ENCODE data around the gene HDAC7. TPM values are rescaled to one million over a fixed set of nuclear protein-coding genes. Genes with fewer than 3 reads are reported as not detected.

The HDAC7 gene
- total RNA-seq, 5 donors from 2014 or later (not counting 1 experiment from before 2014, with no cell fraction given) = 142 to 192 (median 165) TPM

GRCh38 chr12:47863467-47863866 is 43.8 kb upstream of the HDAC7 start:
- no peaks in the 10 kb centered on the region for H3K36me3 ChIP-seq (ENCODE audit: control insufficient read depth in 2 of 2, extremely low read depth in 1 of 2, insufficient read depth in 1 of 2, low read length in 1 of 2)
- H3K4me1 ChIP-seq (ENCODE audit: control insufficient read depth in 1 of 2, extremely low read depth in 1 of 2, insufficient read depth in 2 of 2, low read length in 2 of 2) = no peaks in the 10 kb centered on the region
- 84% methylated on average over 4 of the region's 7 CpGs for WGBS (ENCODE audit: insufficient coverage)
- H3K9me3 Mint-ChIP-seq = no peaks in the 10 kb centered on the region
- H3K36me3 Mint-ChIP-seq = no peaks in the 10 kb centered on the region
- H3K4me1 Mint-ChIP-seq = peaks cover 0 to 3% (median 0%) of the 10 kb centered on the region in 3 donors
- DNase-seq = no peak
- ChIA-PET POLR2A (no interaction called here), CTCF (no interaction called here)
- no peaks in the 10 kb centered on the region for H3K9me3 ChIP-seq
- peaks cover 0 to 2% of the 10 kb centered on the region in 2 experiments for H3K27me3 ChIP-seq (replicated peaks in 1 of 2; ENCODE audit: control insufficient read depth in 2 of 2, extremely low read depth in 1 of 2, insufficient read depth in 2 of 2, low read length in 1 of 2)
- no peaks in the 10 kb centered on the region for H3K27me3 Mint-ChIP-seq
- H3K27ac Mint-ChIP-seq = no peak overlapping the region
- no peak overlapping the region for H3K27ac ChIP-seq (ENCODE audit: low read length)
- ATAC-seq (replicated peaks in 1 of 4) = no peak
- no peak overlapping the region for H3K4me3 ChIP-seq (ENCODE audit: control insufficient read depth in 1 of 2, extremely low read depth in 1 of 2, low read length in 1 of 2)
- H3K4me3 Mint-ChIP-seq = no peak overlapping the region

- no peak overlapping the region for H3K4me3 ChIP-seq (ENCODE audit: control insufficient read depth in 1 of 2, extremely low read depth in 1 of 2, low read length in 1 of 2)
- no peak overlapping the region for H3K27ac Mint-ChIP-seq
- no peaks in the 10 kb centered on the region for H3K4me1 ChIP-seq (ENCODE audit: control insufficient read depth in 1 of 2, extremely low read depth in 1 of 2, insufficient read depth in 2 of 2, low read length in 2 of 2)
- H3K4me3 Mint-ChIP-seq = no peak overlapping the region
- H3K9me3 Mint-ChIP-seq = no peaks in the 10 kb centered on the region
- H3K4me1 Mint-ChIP-seq = peaks cover 0 to 3% (median 0%) of the 10 kb centered on the region in 3 donors
- no peak for ATAC-seq (replicated peaks in 1 of 4)
- no peak for DNase-seq
- no peaks in the 10 kb centered on the region for H3K27me3 Mint-ChIP-seq
- 89% methylated on average over 5 of the region's 7 CpGs for WGBS (ENCODE audit: insufficient coverage)
- ChIA-PET POLR2A (no interaction called here), CTCF (no interaction called here)
- no peaks in the 10 kb centered on the region for H3K36me3 ChIP-seq (ENCODE audit: control insufficient read depth in 2 of 2, extremely low read depth in 1 of 2, insufficient read depth in 1 of 2, low read length in 1 of 2)
- peaks cover 0 to 2% of the 10 kb centered on the region in 2 experiments for H3K27me3 ChIP-seq (replicated peaks in 1 of 2; ENCODE audit: control insufficient read depth in 2 of 2, extremely low read depth in 1 of 2, insufficient read depth in 2 of 2, low read length in 1 of 2)
- no peaks in the 10 kb centered on the region for H3K36me3 Mint-ChIP-seq
- H3K27ac ChIP-seq (ENCODE audit: low read length) = no peak overlapping the region
- H3K9me3 ChIP-seq = no peaks in the 10 kb centered on the region
Observed at GRCh38 chr12:47862881-47863280, 43.2 kb upstream of the HDAC7 start.

- ChIA-PET POLR2A (no interaction called here), CTCF (interaction anchor here in 1 of 2 donors (0.5 kb wide), 1 partner anchor 157 kb away, joined by 3 read pairs; no protein-coding TSS in a partner anchor)
- Mint-ChIP-seq H3K27me3 (no peaks in the 10 kb centered on the region), H3K4me1 (peaks cover 0 to 3% (median 0%) of the 10 kb centered on the region in 3 donors), H3K27ac (no peak overlapping the region), H3K36me3 (no peaks in the 10 kb centered on the region), H3K4me3 (no peak overlapping the region), H3K9me3 (no peaks in the 10 kb centered on the region)
- WGBS (ENCODE audit: insufficient coverage) = 100% methylated on average over 4 of the region's 5 CpGs
- Histone ChIP-seq H3K27me3 (replicated peaks in 1 of 2; ENCODE audit: control insufficient read depth in 2 of 2, extremely low read depth in 1 of 2, insufficient read depth in 2 of 2, low read length in 1 of 2) (peaks cover 0 to 2% of the 10 kb centered on the region in 2 experiments), H3K4me1 (ENCODE audit: control insufficient read depth in 1 of 2, extremely low read depth in 1 of 2, insufficient read depth in 2 of 2, low read length in 2 of 2) (no peaks in the 10 kb centered on the region), H3K9me3 (no peaks in the 10 kb centered on the region), H3K4me3 (ENCODE audit: control insufficient read depth in 1 of 2, extremely low read depth in 1 of 2, low read length in 1 of 2) (no peak overlapping the region), H3K27ac (ENCODE audit: low read length) (no peak overlapping the region), H3K36me3 (ENCODE audit: control insufficient read depth in 2 of 2, extremely low read depth in 1 of 2, insufficient read depth in 1 of 2, low read length in 1 of 2) (no peaks in the 10 kb centered on the region)
- no peak for DNase-seq
- ATAC-seq (replicated peaks in 1 of 4) = no peak
Observed at GRCh38 chr12:47862167-47862750, 42.6 kb upstream of the HDAC7 start.

GRCh38 chr12:47860873-47861272 is 41.2 kb upstream of the HDAC7 start:
- CTCF ChIA-PET = no interaction called here
- Mint-ChIP-seq H3K9me3 (no peaks in the 10 kb centered on the region), H3K36me3 (no peaks in the 10 kb centered on the region), H3K27me3 (no peaks in the 10 kb centered on the region), H3K27ac (no peak overlapping the region), H3K4me1 (peaks cover 0 to 3% (median 0%) of the 10 kb centered on the region in 3 donors), H3K4me3 (no peak overlapping the region)
- H3K4me1 ChIP-seq (ENCODE audit: control insufficient read depth in 1 of 2, extremely low read depth in 1 of 2, insufficient read depth in 2 of 2, low read length in 2 of 2) = no peaks in the 10 kb centered on the region
- H3K4me3 ChIP-seq (ENCODE audit: control insufficient read depth in 1 of 2, extremely low read depth in 1 of 2, low read length in 1 of 2) = no peak overlapping the region
- ATAC-seq (replicated peaks in 1 of 4) = no peak
- peaks cover 0 to 2% of the 10 kb centered on the region in 2 experiments for H3K27me3 ChIP-seq (replicated peaks in 1 of 2; ENCODE audit: control insufficient read depth in 2 of 2, extremely low read depth in 1 of 2, insufficient read depth in 2 of 2, low read length in 1 of 2)
- POLR2A ChIA-PET = interaction anchor here (0.5 to 0.7 kb wide), 2 partner anchors 23 to 145 kb away, joined by 3 read pairs; no protein-coding TSS in a partner anchor
- no peak for DNase-seq
- no peaks in the 10 kb centered on the region for H3K9me3 ChIP-seq
- H3K36me3 ChIP-seq (ENCODE audit: control insufficient read depth in 2 of 2, extremely low read depth in 1 of 2, insufficient read depth in 1 of 2, low read length in 1 of 2) = no peaks in the 10 kb centered on the region
- WGBS (ENCODE audit: insufficient coverage) = no CpG with 5 or more reads among the region's 2 CpGs
- no peak overlapping the region for H3K27ac ChIP-seq (ENCODE audit: low read length)

GRCh38 chr12:47860279-47860841 is 40.7 kb upstream of the HDAC7 start:
- H3K27me3 Mint-ChIP-seq = no peaks in the 10 kb centered on the region
- Histone ChIP-seq H3K36me3 (ENCODE audit: control insufficient read depth in 2 of 2, extremely low read depth in 1 of 2, insufficient read depth in 1 of 2, low read length in 1 of 2) (no peaks in the 10 kb centered on the region), H3K4me3 (ENCODE audit: control insufficient read depth in 1 of 2, extremely low read depth in 1 of 2, low read length in 1 of 2) (no peak overlapping the region), H3K27ac (ENCODE audit: low read length) (no peak overlapping the region), H3K4me1 (ENCODE audit: control insufficient read depth in 1 of 2, extremely low read depth in 1 of 2, insufficient read depth in 2 of 2, low read length in 2 of 2) (no peaks in the 10 kb centered on the region), H3K9me3 (no peaks in the 10 kb centered on the region), H3K27me3 (replicated peaks in 1 of 2; ENCODE audit: control insufficient read depth in 2 of 2, extremely low read depth in 1 of 2, insufficient read depth in 2 of 2, low read length in 1 of 2) (peaks cover 0 to 2% of the 10 kb centered on the region in 2 experiments)
- H3K27ac Mint-ChIP-seq = no peak overlapping the region
- no peaks in the 10 kb centered on the region for H3K36me3 Mint-ChIP-seq
- H3K9me3 Mint-ChIP-seq = no peaks in the 10 kb centered on the region
- H3K4me3 Mint-ChIP-seq = no peak overlapping the region
- WGBS (ENCODE audit: insufficient coverage) = 52% methylated on average over 3 of the region's 7 CpGs
- peaks cover 0 to 3% (median 0%) of the 10 kb centered on the region in 3 donors for H3K4me1 Mint-ChIP-seq
- ATAC-seq (replicated peaks in 1 of 4) (no peak), DNase-seq (no peak)
- ChIA-PET CTCF (no interaction called here), POLR2A (no interaction called here)

GRCh38 chr12:47858511-47859266 is 39.0 kb upstream of the HDAC7 start:
- ChIA-PET POLR2A (interaction anchor here in 1 of 2 donors (1.3 kb wide), 1 partner anchor 9 kb away, joined by 3 read pairs; no protein-coding TSS in a partner anchor), CTCF (no interaction called here)
- Mint-ChIP-seq H3K36me3 (no peaks in the 10 kb centered on the region), H3K4me3 (no peak overlapping the region), H3K4me1 (peaks cover 0 to 3% (median 0%) of the 10 kb centered on the region in 3 donors), H3K27ac (no peak overlapping the region), H3K27me3 (no peaks in the 10 kb centered on the region), H3K9me3 (no peaks in the 10 kb centered on the region)
- Histone ChIP-seq H3K4me3 (ENCODE audit: control insufficient read depth in 1 of 2, extremely low read depth in 1 of 2, low read length in 1 of 2) (no peak overlapping the region), H3K36me3 (ENCODE audit: control insufficient read depth in 2 of 2, extremely low read depth in 1 of 2, insufficient read depth in 1 of 2, low read length in 1 of 2) (no peaks in the 10 kb centered on the region), H3K9me3 (no peaks in the 10 kb centered on the region), H3K27me3 (replicated peaks in 1 of 2; ENCODE audit: control insufficient read depth in 2 of 2, extremely low read depth in 1 of 2, insufficient read depth in 2 of 2, low read length in 1 of 2) (peaks cover 0 to 2% of the 10 kb centered on the region in 2 experiments), H3K27ac (ENCODE audit: low read length) (no peak overlapping the region), H3K4me1 (ENCODE audit: control insufficient read depth in 1 of 2, extremely low read depth in 1 of 2, insufficient read depth in 2 of 2, low read length in 2 of 2) (no peaks in the 10 kb centered on the region)
- DNase-seq (no peak), ATAC-seq (replicated peaks in 1 of 4) (no peak)
- 92% methylated on average over 6 of the region's 8 CpGs for WGBS (ENCODE audit: insufficient coverage)
